Lower leg skin (tissue), 3 donors: ENCODE results near the gene GALC.

Source experiments
- POLR2A ChIP-seq, 2 donors: fragments of 450-650 bp; IDR thresholded peaks; one replicate each; pipeline ENCODE4 v1.6.1; 2016 to 2017; ENCODE audit warnings: antibody characterized with exemption in 2 of 2, mild to moderate bottlenecking in 1 of 2, moderate library complexity in 1 of 2
- TF ChIP-seq, protein P1 (sequence below), 3 donors: fragments of 450-650 bp; IDR thresholded peaks; one replicate each; pipeline ENCODE4 v1.5.1; 2016; ENCODE audit warnings: antibody characterized with exemption in 3 of 3, mild to moderate bottlenecking in 3 of 3, moderate library complexity in 2 of 3

DNA sequence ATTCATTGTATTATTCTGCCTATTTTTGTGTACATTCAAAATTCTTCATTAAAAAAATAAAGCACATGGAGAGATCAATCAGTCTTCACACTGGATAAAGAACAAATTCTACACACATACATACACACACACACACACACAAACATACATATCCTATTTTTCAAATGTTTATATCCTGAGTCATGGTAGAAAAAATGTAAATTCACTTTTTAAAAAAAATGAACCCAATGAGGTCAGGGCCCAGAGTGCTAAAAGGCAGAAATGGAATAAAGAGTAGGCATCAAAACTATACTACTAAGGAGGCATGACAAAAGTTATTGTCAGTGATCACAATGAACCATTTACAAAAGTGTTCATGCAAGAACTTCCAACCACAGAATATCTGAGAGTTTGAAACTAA is 17.3 kb downstream of the GALC start:
- no peak for TF ChIP-seq POLR2A (IDR thresholded peaks at IDR 0.05)
- TF ChIP-seq, protein P1, sequence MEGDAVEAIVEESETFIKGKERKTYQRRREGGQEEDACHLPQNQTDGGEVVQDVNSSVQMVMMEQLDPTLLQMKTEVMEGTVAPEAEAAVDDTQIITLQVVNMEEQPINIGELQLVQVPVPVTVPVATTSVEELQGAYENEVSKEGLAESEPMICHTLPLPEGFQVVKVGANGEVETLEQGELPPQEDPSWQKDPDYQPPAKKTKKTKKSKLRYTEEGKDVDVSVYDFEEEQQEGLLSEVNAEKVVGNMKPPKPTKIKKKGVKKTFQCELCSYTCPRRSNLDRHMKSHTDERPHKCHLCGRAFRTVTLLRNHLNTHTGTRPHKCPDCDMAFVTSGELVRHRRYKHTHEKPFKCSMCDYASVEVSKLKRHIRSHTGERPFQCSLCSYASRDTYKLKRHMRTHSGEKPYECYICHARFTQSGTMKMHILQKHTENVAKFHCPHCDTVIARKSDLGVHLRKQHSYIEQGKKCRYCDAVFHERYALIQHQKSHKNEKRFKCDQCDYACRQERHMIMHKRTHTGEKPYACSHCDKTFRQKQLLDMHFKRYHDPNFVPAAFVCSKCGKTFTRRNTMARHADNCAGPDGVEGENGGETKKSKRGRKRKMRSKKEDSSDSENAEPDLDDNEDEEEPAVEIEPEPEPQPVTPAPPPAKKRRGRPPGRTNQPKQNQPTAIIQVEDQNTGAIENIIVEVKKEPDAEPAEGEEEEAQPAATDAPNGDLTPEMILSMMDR (IDR thresholded peaks at IDR 0.05), result no peak
